ENCODE measurements around the gene EHBP1L1. TPM values are rescaled to one million over a fixed set of nuclear protein-coding genes. Genes with fewer than 3 reads are reported as not detected.

Gene EHBP1L1
- total RNA-seq, 1 donor, result 58.6 TPM

DNA sequence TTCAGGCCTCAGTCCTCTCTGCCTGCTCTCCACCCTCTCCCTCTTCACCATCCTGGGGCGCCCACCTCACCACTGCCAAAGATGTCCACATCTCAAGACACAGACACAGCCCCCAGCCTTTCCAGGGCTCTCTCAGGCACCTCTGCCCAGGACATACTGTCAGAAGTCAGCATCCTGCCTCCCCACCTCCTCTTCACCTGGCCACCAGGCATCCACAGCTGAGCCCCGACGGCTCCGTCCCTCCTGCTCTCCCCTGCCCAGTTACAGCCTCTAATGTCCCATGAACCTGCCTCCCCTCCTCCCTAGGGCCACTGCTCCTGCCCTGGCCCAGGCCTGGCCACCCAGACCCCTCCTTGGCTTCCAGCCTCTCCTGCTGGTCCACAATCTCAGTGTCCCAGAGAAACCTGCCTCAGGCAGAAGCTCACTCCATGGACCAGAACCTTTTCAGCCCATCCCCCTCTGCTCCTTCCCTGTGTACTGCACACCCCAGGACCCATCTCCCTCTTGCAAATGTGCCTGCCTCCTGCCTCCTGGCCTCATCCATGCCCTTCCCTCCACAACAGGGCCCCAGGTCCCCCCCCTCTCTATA, 20.9 kb upstream of the EHBP1L1 start:
- Histone ChIP-seq H3K27me3 (ENCODE audit: insufficient read depth, low read length) (no peaks in the 10 kb centered on the region), H3K4me1 (ENCODE audit: insufficient read depth, low read length) (peaks cover 33% of the 10 kb centered on the region), H3K79me2 (ENCODE audit: insufficient read depth, low read length) (peaks cover 41% of the 10 kb centered on the region), H3K36me3 (ENCODE audit: insufficient read depth, low read length) (peaks cover 28% of the 10 kb centered on the region), H2AFZ (ENCODE audit: low read length) (no peak overlapping the region), H3K4me3 (ENCODE audit: insufficient read depth, low read length) (peak overlapping the region; percentile 82), H4K20me1 (ENCODE audit: insufficient read depth, low read length) (peaks cover 36% of the 10 kb centered on the region), H3K9me3 (ENCODE audit: low read depth, low read length) (no peaks in the 10 kb centered on the region), H3K4me2 (ENCODE audit: insufficient read depth, low read length) (peak overlapping the region; percentile 84), H3K27ac (ENCODE audit: low read depth, low read length) (peak overlapping the region; percentile 73)
- no peak for TF ChIP-seq CTCF (IDR thresholded peaks at IDR 0.05; ENCODE audit: extremely low read depth, low read depth, low read length)
- DNase-seq (ENCODE audit: insufficient read length, low spot score, missing footprints), result no peak

DNA sequence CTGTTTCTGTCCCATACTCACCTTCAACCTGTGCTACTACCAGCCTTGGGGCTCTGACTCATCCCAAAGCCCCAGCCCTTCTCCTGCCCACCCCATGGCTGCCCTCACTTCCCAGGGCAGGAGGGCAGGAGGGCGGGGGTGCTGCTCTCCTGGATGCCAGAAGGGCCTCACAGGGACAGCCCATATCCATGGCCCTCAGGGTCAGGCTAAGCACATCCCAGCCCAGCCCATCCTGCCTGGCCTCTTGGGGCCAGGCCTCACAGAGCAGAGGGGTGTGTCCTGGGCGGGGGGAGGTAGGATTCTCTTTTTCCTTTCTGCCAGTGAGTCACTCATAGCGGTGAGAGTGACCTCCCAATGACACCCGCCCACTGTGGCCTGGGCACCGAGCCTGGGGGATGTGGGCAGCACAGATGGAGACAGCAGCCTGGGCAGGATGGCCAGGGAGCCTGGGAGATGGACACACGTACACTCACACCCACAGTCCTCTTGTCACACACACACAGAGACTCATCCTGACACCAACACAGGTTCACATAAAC, 20.1 kb upstream of the EHBP1L1 start:
- peak overlapping the region; percentile 82 for H3K4me3 ChIP-seq (ENCODE audit: insufficient read depth, low read length)
- peak; percentile 99 for DNase-seq (ENCODE audit: insufficient read length, low spot score, missing footprints)
- H3K27ac ChIP-seq (ENCODE audit: low read depth, low read length), result peak overlapping the region; percentile 73
- peak overlapping the region; percentile 84 for H3K4me2 ChIP-seq (ENCODE audit: insufficient read depth, low read length)
- TF ChIP-seq CTCF (IDR thresholded peaks at IDR 0.05; ENCODE audit: extremely low read depth, low read depth, low read length), result no peak
- peaks cover 36% of the 10 kb centered on the region for H4K20me1 ChIP-seq (ENCODE audit: insufficient read depth, low read length)
- peaks cover 41% of the 10 kb centered on the region for H3K4me1 ChIP-seq (ENCODE audit: insufficient read depth, low read length)
- peaks cover 22% of the 10 kb centered on the region for H3K36me3 ChIP-seq (ENCODE audit: insufficient read depth, low read length)
- H2AFZ ChIP-seq (ENCODE audit: low read length), result no peak overlapping the region
- no peaks in the 10 kb centered on the region for H3K27me3 ChIP-seq (ENCODE audit: insufficient read depth, low read length)
- H3K79me2 ChIP-seq (ENCODE audit: insufficient read depth, low read length), result peaks cover 41% of the 10 kb centered on the region
- H3K9me3 ChIP-seq (ENCODE audit: low read depth, low read length), result no peaks in the 10 kb centered on the region

GRCh38 chr11:65556470-65557279, 19.2 kb upstream of the EHBP1L1 start:
- no peak for TF ChIP-seq CTCF (IDR thresholded peaks at IDR 0.05; ENCODE audit: extremely low read depth, low read depth, low read length)
- DNase-seq (ENCODE audit: insufficient read length, low spot score, missing footprints), result peak; percentile 89
- Histone ChIP-seq H3K27me3 (ENCODE audit: insufficient read depth, low read length) (no peaks in the 10 kb centered on the region), H4K20me1 (ENCODE audit: insufficient read depth, low read length) (peaks cover 29% of the 10 kb centered on the region), H3K4me3 (ENCODE audit: insufficient read depth, low read length) (peak overlapping the region; percentile 82), H3K27ac (ENCODE audit: low read depth, low read length) (peak overlapping the region; percentile 73), H3K79me2 (ENCODE audit: insufficient read depth, low read length) (peaks cover 41% of the 10 kb centered on the region), H3K4me2 (ENCODE audit: insufficient read depth, low read length) (peak overlapping the region; percentile 84), H3K9me3 (ENCODE audit: low read depth, low read length) (no peaks in the 10 kb centered on the region), H3K36me3 (ENCODE audit: insufficient read depth, low read length) (peaks cover 12% of the 10 kb centered on the region), H3K4me1 (ENCODE audit: insufficient read depth, low read length) (peaks cover 50% of the 10 kb centered on the region), H2AFZ (ENCODE audit: low read length) (no peak overlapping the region)

Data from osteoblast (primary cell).